ENCODE results near the gene TRMT61A.
"Not testable (repeated sequence)": the region's sequence is repeated elsewhere in the genome, so short reads cannot be mapped to it uniquely, and the experiment has no call there.

Gene TRMT61A

GRCh38 chr14:103523575-103523954 lies 5.4 kb upstream of the TRMT61A start:
- no peak for DNase-seq

GRCh38 chr14:103524002-103524935 lies 4.7 kb upstream of the TRMT61A start:
- no peak for DNase-seq

GRCh38 chr14:103525430-103526246 lies 3.4 kb upstream of the TRMT61A start:
- not testable (repeated sequence) for DNase-seq

GRCh38 chr14:103526247-103526913 lies 2.6 kb upstream of the TRMT61A start:
- no peak for DNase-seq

GRCh38 chr14:103526914-103527248 lies 2.1 kb upstream of the TRMT61A start:
- DNase-seq = no peak

- DNase-seq = no peak
Observed at GRCh38 chr14:103527408-103528145, 1.4 kb upstream of the TRMT61A start.

- DNase-seq = no peak
Observed at GRCh38 chr14:103528146-103528586, 830 bp upstream of the TRMT61A start.

- DNase-seq = no peak
Observed at GRCh38 chr14:103529383-103530365, 678 bp downstream of the TRMT61A start.

- DNase-seq = no peak
Observed at GRCh38 chr14:103530390-103530789, 1.4 kb downstream of the TRMT61A start.

GRCh38 chr14:103530831-103531230 lies 1.8 kb downstream of the TRMT61A start:
- DNase-seq = no peak

GRCh38 chr14:103531421-103532215 lies 2.6 kb downstream of the TRMT61A start:
- no peak for DNase-seq

GRCh38 chr14:103532216-103533136 lies 3.5 kb downstream of the TRMT61A start:
- no peak for DNase-seq

GRCh38 chr14:103533137-103533998 lies 4.4 kb downstream of the TRMT61A start:
- DNase-seq = no peak

GRCh38 chr14:103533999-103534575 lies 5.1 kb downstream of the TRMT61A start:
- no peak for DNase-seq

GRCh38 chr14:103534576-103535061 lies 5.6 kb downstream of the TRMT61A start:
- DNase-seq = no peak

- no peak for DNase-seq
Observed at GRCh38 chr14:103535081-103535890, 6.3 kb downstream of the TRMT61A start.

All from activated CD4-positive, alpha-beta T cell treated with anti-CD3 and anti-CD28 coated beads, Interleukin-2, Interleukin-6, amounts not matched to agents 100 ng/mL and 50 ng/mL, durations not matched to agents 16 hours and 8 hours (primary cell).